Measurements from ENCODE around the gene BAZ2A.
"Not testable (repeated sequence)": the region's sequence is repeated elsewhere in the genome, so short reads cannot be mapped to it uniquely, and the experiment has no call there.

Gene BAZ2A

GRCh38 chr12:56630180-56630632, at the start of gene BAZ2A:
Gene BAZ2A, minus strand, starts transcription at chr12:56630326. Its CDS starts 12,796 bp downstream, at chr12:56617530.
- DNase-seq, result peak; percentile 76

- DNase-seq, result no peak
Measured at GRCh38 chr12:56678852-56679251, 48.7 kb upstream of the BAZ2A start.

- DNase-seq, result no peak
Measured at GRCh38 chr12:56677680-56678079, 47.6 kb upstream of the BAZ2A start.

- DNase-seq, result no peak
Measured at GRCh38 chr12:56676851-56677580, 46.9 kb upstream of the BAZ2A start.

- no peak for DNase-seq
Measured at GRCh38 chr12:56671608-56672007, 41.5 kb upstream of the BAZ2A start.

- DNase-seq, result no peak
Measured at GRCh38 chr12:56670836-56671235, 40.7 kb upstream of the BAZ2A start.

GRCh38 chr12:56668197-56668457, 38.0 kb upstream of the BAZ2A start:
- no peak for DNase-seq

GRCh38 chr12:56661979-56662638, 32.0 kb upstream of the BAZ2A start:
- DNase-seq, result no peak

GRCh38 chr12:56661560-56661959, 31.4 kb upstream of the BAZ2A start:
- DNase-seq, result no peak

GRCh38 chr12:56658921-56659320, 28.8 kb upstream of the BAZ2A start:
- no peak for DNase-seq

GRCh38 chr12:56657416-56658379, 27.6 kb upstream of the BAZ2A start:
- no peak for DNase-seq

- DNase-seq, result not testable (repeated sequence)
Measured at GRCh38 chr12:56653781-56654180, 23.7 kb upstream of the BAZ2A start.

GRCh38 chr12:56648023-56648422, 17.9 kb upstream of the BAZ2A start:
- not testable (repeated sequence) for DNase-seq

- peak; percentile 99 for DNase-seq
Measured at GRCh38 chr12:56645717-56646446, 15.8 kb upstream of the BAZ2A start, which contains the start of gene ATP5F1B. Gene ATP5F1B, minus strand, starts transcription at chr12:56645984. Its CDS starts 21 bp downstream, at chr12:56645963.

GRCh38 chr12:56645201-56645716, 15.1 kb upstream of the BAZ2A start:
- no peak for DNase-seq

GRCh38 chr12:56644654-56645053, 14.5 kb upstream of the BAZ2A start:
- DNase-seq, result no peak

GRCh38 chr12:56641219-56641618, 11.1 kb upstream of the BAZ2A start:
- DNase-seq, result no peak

- DNase-seq, result no peak
Measured at GRCh38 chr12:56637621-56638020, 7.5 kb upstream of the BAZ2A start.

GRCh38 chr12:56636675-56637540, 6.8 kb upstream of the BAZ2A start:
- DNase-seq, result peak; percentile 94

- peak; percentile 77 for DNase-seq
Measured at GRCh38 chr12:56635806-56636674, 5.9 kb upstream of the BAZ2A start.

Data from GDM1 (cell line).